ENCODE measurements around the gene PPT1.

The PPT1 gene

GRCh38 chr1:40032240-40032891 lies 64.7 kb downstream of the PPT1 start:
- DNase-seq (ENCODE audit: low read depth in 2 of 2, low spot score in 1 of 2), result no peak

GRCh38 chr1:40030528-40031135 lies 66.4 kb downstream of the PPT1 start:
- no peak for DNase-seq (ENCODE audit: low read depth in 2 of 2, low spot score in 1 of 2)

DNA sequence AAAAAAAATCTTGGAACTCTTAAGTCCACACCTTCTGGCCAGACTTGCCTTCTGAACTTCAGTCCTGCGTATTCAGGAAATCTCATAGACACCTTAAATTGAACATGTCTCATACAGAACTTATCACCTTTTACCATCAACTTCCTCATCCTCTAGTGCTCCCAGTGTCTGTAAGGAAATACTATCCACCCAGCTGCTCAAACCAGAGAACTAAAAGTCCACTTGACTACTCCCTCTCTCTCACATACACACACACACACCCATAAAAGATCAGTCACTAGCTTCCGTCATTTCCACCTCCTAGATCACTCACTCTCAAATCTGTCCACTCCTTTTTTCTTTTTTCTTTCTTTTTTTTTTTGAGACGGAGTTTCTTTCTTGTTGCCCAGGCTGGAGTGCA lies 67.4 kb downstream of the PPT1 start:
- DNase-seq (ENCODE audit: low read depth in 2 of 2, low spot score in 1 of 2), result no peak

DNA sequence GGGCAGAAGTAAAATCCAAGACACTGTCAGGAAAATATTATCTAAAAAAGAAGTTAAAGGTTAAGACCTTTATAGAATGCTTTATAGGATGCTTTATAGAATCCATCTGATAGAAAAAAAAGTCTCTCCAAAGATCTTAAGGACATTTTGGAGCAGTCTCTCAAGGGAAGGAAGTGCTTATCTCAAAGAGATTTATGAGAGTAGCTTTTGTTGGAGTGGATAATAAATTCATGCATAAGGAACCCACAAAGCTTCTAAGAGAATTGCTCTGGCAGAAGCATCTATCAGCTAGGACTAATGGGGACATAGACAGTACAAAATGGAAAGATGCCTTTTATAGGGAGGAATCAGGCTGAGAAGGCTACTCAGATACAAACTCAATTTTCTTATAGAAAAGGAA lies 69.4 kb downstream of the PPT1 start:
- no peak for DNase-seq (ENCODE audit: low read depth in 2 of 2, low spot score in 1 of 2)

DNA sequence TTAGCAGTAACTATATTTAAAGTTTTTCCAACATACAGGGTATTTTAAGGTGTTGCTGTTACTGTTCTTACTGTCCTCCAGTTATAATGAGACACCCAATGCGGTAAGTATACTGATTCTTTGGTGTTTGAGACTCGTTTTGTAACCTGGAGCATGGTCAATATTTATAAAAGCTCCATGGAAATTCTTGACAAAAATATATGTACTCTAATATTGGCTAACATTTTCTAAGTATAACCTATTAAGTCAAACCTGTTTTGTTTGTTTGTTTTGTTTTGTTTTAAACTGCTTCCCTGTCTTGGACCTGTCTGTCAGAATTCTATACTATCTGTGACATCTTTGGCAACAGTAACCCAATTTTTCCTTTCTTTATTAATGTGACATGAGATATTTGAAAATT lies 72.4 kb downstream of the PPT1 start:
- no peak for DNase-seq (ENCODE audit: low read depth in 2 of 2, low spot score in 1 of 2)

DNA sequence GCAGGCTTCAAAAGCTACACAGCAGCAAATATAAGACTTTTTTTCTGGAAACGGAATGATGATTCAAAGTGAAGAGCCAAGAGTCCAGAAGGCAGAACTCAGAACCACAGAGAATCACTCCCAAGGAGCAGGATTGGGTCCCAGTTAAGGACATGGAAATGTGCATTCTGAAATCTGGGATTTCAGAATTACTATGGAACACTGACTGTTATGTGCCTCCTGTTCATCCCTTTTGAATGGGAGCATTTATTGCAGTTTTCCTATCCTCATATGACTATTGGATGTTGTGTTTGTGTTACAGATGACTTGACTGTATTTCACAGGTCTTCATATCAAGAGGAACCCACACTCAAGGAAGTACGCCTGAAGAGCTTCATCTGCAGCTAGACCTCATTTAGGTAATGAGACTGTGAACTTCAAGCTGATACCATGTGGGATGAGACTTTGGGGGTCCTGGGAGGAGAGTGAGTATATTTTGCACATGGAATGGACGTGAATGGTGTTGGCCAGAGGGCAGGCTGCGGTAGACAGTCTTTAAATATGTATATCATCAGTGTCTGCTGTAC lies 73.6 kb downstream of the PPT1 start:
- no peak for DNase-seq (ENCODE audit: low read depth in 2 of 2, low spot score in 1 of 2)
